GM23338 (cell line): ENCODE measurements around the gene CD47. TPM values are rescaled to one million over a fixed set of nuclear protein-coding genes. Genes with fewer than 3 reads are reported as not detected.

Experiments
- ATAC-seq: fragments of 200-7000 bp; cut with Tn5 transposase; 3 replicates; pipeline ENCODE4 v1.9.1; 2020
- DNase-seq: peaks from one replicate; pipeline ENCODE4 v3.0.0-alpha.2; 2015; ENCODE audit warnings: low spot score
- H2AFZ ChIP-seq: fragments of 200-600 bp; sonication (generic); 2 replicates; pipeline ENCODE4 v1.8.0; 2016; ENCODE audit warnings: antibody characterized with exemption, mild to moderate bottlenecking, moderate library complexity
- H3F3A ChIP-seq: fragments of 200-600 bp; sonication (generic); replicated peaks from 2 replicates; pipeline ENCODE4 v1.8.0; 2017; ENCODE audit warnings: antibody characterized with exemption, mixed run types, low read depth
- H3K27ac ChIP-seq: fragments of 200-600 bp; sonication (generic); 2 replicates; pipeline ENCODE4 v1.6.1; 2016; ENCODE audit warnings: low read depth
- H3K27me3 ChIP-seq: fragments of 200-600 bp; sonication (generic); 2 replicates; pipeline ENCODE4 v1.8.0; 2016; ENCODE audit warnings: mild to moderate bottlenecking, mixed run types, moderate library complexity; ENCODE audit not compliant: insufficient read depth
- H3K36me3 ChIP-seq: fragments of 200-600 bp; sonication (generic); 2 replicates; pipeline ENCODE4 v1.8.0; 2016; ENCODE audit warnings: mild to moderate bottlenecking; ENCODE audit not compliant: insufficient read depth
- H3K4me1 ChIP-seq: fragments of 200-600 bp; sonication (generic); 2 replicates; pipeline ENCODE4 v1.8.0; 2016; ENCODE audit warnings: mild to moderate bottlenecking, moderate library complexity; ENCODE audit not compliant: insufficient read depth
- H3K4me2 ChIP-seq: fragments of 200-600 bp; sonication (generic); 2 replicates; pipeline ENCODE4 v1.7.1; 2017; ENCODE audit warnings: mixed run types
- H3K4me3 ChIP-seq: fragments of 200-600 bp; sonication (generic); 2 replicates; pipeline ENCODE4 v1.6.1; 2016; ENCODE audit warnings: mixed run types
- H3K79me2 ChIP-seq: fragments of 200-600 bp; sonication (generic); replicated peaks from 2 replicates; pipeline ENCODE4 v1.8.0; 2017; ENCODE audit warnings: mild to moderate bottlenecking; ENCODE audit not compliant: insufficient read depth
- H3K9me2 ChIP-seq: fragments of 200-600 bp; sonication (generic); 2 replicates; pipeline ENCODE4 v1.8.0; 2017; ENCODE audit not compliant: insufficient read depth
- H4K20me1 ChIP-seq: fragments of 200-600 bp; sonication (generic); replicated peaks from 2 replicates; pipeline ENCODE4 v1.8.0; 2017; ENCODE audit warnings: mild to moderate bottlenecking; ENCODE audit not compliant: insufficient read depth
- H3K27ac Mint-ChIP-seq: 2 replicates; pipeline ENCODE4 v1.8.0; 2020; ENCODE audit warnings: inconsistent platforms, mild to moderate bottlenecking, moderate library complexity, mixed read lengths
- H3K27me3 Mint-ChIP-seq: 3 replicates; pipeline ENCODE4 v1.8.0; 2022; ENCODE audit warnings: low read depth, mild to moderate bottlenecking, moderate library complexity, mixed read lengths, inconsistent platforms; ENCODE audit not compliant: insufficient read depth, poor library complexity
- H3K36me3 Mint-ChIP-seq: 3 replicates; pipeline ENCODE4 v1.8.0; 2021; ENCODE audit warnings: low read depth, mild to moderate bottlenecking, inconsistent platforms, moderate library complexity, mixed read lengths
- H3K4me1 Mint-ChIP-seq: 3 replicates; pipeline ENCODE4 v1.8.0; 2020; ENCODE audit warnings: mild to moderate bottlenecking, inconsistent platforms, mixed read lengths
- H3K4me3 Mint-ChIP-seq: 3 replicates; pipeline ENCODE4 v1.8.0; 2021; ENCODE audit warnings: moderate library complexity, mild to moderate bottlenecking, inconsistent platforms, mixed read lengths
- H3K9me3 Mint-ChIP-seq: 3 replicates; pipeline ENCODE4 v1.8.0; 2020; ENCODE audit warnings: moderate library complexity, mild to moderate bottlenecking, inconsistent platforms, mixed read lengths
- CREB1 ChIP-seq: fragments of 250-450 bp; sonication (Bioruptor Pico); IDR thresholded peaks from 2 replicates; pipeline ENCODE4 v1.5.0; 2020; ENCODE audit warnings: low read depth, mild to moderate bottlenecking, moderate library complexity
- EZH2 ChIP-seq: fragments of 200-600 bp; sonication (generic); IDR thresholded peaks from one replicate; pipeline ENCODE4 v1.8.0; 2017; ENCODE audit warnings: antibody characterized with exemption, mild to moderate bottlenecking, low read depth; ENCODE audit not compliant: unreplicated experiment
- EZH2phosphoT487 ChIP-seq: fragments of 200-600 bp; sonication (generic); IDR thresholded peaks from one replicate; pipeline ENCODE4 v1.8.1; 2018; ENCODE audit warnings: antibody characterized with exemption; ENCODE audit not compliant: unreplicated experiment
- JUNB ChIP-seq: IDR thresholded peaks from one replicate; pipeline ENCODE4 v1.6.1; 2016; ENCODE audit warnings: antibody characterized with exemption; ENCODE audit not compliant: unreplicated experiment
- NANOG ChIP-seq: IDR thresholded peaks from 2 replicates; pipeline ENCODE4 v1.6.1; 2016; ENCODE audit warnings: antibody characterized with exemption, borderline replicate concordance
- STAT1 ChIP-seq: IDR thresholded peaks from one replicate; pipeline ENCODE4 v1.6.1; 2016; ENCODE audit warnings: antibody characterized with exemption; ENCODE audit not compliant: unreplicated experiment
- ZNF331 ChIP-seq: fragments of 250-450 bp; sonication (Bioruptor Pico); IDR thresholded peaks from 2 replicates; pipeline ENCODE4 v1.5.0; 2020; ENCODE audit warnings: low read depth, mild to moderate bottlenecking, moderate library complexity
- polyA plus RNA-seq: library from polyadenylated mRNA; unstranded; fragments of >200 nt; fragmentation: Nextera tagmentation; extraction: Ambion mirVana; gene quantifications from 2 replicates; pipeline ENCODE4 v1.2.1, GENCODE V29; 2016
- total RNA-seq: library from RNA; depleted of rRNA; stranded (reverse); fragments of >200 nt; shearing (Covaris generic); gene quantifications from 2 replicates; pipeline ENCODE4 v1.2.3, GENCODE V29; 2014
- TF ChIP-seq, protein P1 (sequence below): IDR thresholded peaks from 2 replicates; pipeline ENCODE4 v1.6.1; 2016; ENCODE audit warnings: antibody characterized with exemption
- TF ChIP-seq, protein P2 (sequence below): IDR thresholded peaks from one replicate; pipeline ENCODE4 v1.6.1; 2018; ENCODE audit warnings: antibody characterized with exemption; ENCODE audit not compliant: unreplicated experiment
- TF ChIP-seq, protein P3 (sequence below): fragments of 250-450 bp; sonication (Bioruptor Pico); IDR thresholded peaks from 2 replicates; pipeline ENCODE4 v1.5.0; 2020; ENCODE audit warnings: mild to moderate bottlenecking, moderate library complexity

Gene CD47
- total and polyA plus RNA-seq, 2 experiments from 2014 or later = 22.1 to 26.9 TPM

DNA sequence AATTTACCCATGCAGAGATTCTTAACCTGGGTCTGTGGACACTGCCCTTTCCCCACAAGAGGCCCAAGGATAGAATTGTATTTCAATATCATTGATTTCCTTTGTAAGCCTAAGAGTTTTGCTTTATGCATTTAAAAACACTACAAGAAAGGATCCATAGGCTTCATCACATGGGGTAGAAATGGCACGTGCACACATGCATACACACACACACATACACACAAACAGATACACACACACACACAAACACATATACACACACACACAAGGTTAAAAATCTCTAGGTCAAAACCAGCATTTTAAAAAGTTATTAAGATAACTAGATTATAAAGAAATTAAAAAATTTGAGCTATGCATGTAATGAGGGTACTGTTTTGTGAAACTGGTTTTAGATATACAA lies 35.5 kb upstream of the CD47 start:
- TF ChIP-seq, protein P1, sequence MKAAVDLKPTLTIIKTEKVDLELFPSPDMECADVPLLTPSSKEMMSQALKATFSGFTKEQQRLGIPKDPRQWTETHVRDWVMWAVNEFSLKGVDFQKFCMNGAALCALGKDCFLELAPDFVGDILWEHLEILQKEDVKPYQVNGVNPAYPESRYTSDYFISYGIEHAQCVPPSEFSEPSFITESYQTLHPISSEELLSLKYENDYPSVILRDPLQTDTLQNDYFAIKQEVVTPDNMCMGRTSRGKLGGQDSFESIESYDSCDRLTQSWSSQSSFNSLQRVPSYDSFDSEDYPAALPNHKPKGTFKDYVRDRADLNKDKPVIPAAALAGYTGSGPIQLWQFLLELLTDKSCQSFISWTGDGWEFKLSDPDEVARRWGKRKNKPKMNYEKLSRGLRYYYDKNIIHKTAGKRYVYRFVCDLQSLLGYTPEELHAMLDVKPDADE = no peak
- TF ChIP-seq, protein P2, sequence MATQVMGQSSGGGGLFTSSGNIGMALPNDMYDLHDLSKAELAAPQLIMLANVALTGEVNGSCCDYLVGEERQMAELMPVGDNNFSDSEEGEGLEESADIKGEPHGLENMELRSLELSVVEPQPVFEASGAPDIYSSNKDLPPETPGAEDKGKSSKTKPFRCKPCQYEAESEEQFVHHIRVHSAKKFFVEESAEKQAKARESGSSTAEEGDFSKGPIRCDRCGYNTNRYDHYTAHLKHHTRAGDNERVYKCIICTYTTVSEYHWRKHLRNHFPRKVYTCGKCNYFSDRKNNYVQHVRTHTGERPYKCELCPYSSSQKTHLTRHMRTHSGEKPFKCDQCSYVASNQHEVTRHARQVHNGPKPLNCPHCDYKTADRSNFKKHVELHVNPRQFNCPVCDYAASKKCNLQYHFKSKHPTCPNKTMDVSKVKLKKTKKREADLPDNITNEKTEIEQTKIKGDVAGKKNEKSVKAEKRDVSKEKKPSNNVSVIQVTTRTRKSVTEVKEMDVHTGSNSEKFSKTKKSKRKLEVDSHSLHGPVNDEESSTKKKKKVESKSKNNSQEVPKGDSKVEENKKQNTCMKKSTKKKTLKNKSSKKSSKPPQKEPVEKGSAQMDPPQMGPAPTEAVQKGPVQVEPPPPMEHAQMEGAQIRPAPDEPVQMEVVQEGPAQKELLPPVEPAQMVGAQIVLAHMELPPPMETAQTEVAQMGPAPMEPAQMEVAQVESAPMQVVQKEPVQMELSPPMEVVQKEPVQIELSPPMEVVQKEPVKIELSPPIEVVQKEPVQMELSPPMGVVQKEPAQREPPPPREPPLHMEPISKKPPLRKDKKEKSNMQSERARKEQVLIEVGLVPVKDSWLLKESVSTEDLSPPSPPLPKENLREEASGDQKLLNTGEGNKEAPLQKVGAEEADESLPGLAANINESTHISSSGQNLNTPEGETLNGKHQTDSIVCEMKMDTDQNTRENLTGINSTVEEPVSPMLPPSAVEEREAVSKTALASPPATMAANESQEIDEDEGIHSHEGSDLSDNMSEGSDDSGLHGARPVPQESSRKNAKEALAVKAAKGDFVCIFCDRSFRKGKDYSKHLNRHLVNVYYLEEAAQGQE = no peak

DNA sequence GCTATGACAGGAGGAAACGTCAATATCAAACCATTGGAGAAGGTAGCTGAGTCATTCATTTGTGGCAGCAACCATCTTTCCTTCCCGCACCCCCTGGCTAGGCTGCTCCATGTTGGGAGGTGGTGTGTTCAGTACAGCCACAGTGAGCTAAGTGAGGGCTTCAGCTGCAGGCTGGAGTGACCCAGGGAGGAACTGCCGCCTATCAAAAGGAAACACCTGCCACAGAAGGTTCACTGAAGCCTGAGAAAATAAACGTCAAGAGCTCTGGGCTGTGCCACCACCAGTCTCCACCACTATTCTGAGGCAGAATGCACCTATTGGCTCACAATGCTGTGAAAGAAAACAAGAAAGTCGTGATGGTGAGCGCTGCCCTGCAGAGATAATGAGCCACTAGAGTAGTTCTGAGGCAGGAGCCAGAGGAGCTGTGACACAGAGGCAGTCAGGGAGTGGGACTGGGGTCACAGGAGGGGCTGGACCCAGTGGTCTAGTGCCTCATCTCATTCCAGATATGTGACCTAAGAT lies 34.8 kb upstream of the CD47 start:
- ATAC-seq = no peak
- Histone ChIP-seq H3K4me1 (0 out of 2 replicates have a peak, but pooled peaks cover 3% of the 10 kb centered on the region), H2AFZ (no peak overlapping the region), H3K27me3 (no peaks in the 10 kb centered on the region), H3F3A (no peaks in the 10 kb centered on the region), H3K36me3 (no peaks in the 10 kb centered on the region), H3K79me2 (no peaks in the 10 kb centered on the region), H4K20me1 (no peaks in the 10 kb centered on the region), H3K9me2 (peaks cover 9% of the 10 kb centered on the region; the same call in 1 of the 2 replicates), H3K4me3 (no peak overlapping the region), H3K4me2 (no peak overlapping the region), H3K27ac (no peak overlapping the region)
- no peak for DNase-seq
- H3K4me3 Mint-ChIP-seq = no peak overlapping the region
- H3K27me3 Mint-ChIP-seq = peaks cover 4% of the 10 kb centered on the region
- H3K27ac Mint-ChIP-seq = no peak overlapping the region; the same call in none of the 2 replicates
- H3K36me3 Mint-ChIP-seq = no peaks in the 10 kb centered on the region
- H3K9me3 Mint-ChIP-seq = no peaks in the 10 kb centered on the region; the same call in 2 of the 3 replicates
- H3K4me1 Mint-ChIP-seq = peaks cover 20% of the 10 kb centered on the region
- TF ChIP-seq, protein P3, sequence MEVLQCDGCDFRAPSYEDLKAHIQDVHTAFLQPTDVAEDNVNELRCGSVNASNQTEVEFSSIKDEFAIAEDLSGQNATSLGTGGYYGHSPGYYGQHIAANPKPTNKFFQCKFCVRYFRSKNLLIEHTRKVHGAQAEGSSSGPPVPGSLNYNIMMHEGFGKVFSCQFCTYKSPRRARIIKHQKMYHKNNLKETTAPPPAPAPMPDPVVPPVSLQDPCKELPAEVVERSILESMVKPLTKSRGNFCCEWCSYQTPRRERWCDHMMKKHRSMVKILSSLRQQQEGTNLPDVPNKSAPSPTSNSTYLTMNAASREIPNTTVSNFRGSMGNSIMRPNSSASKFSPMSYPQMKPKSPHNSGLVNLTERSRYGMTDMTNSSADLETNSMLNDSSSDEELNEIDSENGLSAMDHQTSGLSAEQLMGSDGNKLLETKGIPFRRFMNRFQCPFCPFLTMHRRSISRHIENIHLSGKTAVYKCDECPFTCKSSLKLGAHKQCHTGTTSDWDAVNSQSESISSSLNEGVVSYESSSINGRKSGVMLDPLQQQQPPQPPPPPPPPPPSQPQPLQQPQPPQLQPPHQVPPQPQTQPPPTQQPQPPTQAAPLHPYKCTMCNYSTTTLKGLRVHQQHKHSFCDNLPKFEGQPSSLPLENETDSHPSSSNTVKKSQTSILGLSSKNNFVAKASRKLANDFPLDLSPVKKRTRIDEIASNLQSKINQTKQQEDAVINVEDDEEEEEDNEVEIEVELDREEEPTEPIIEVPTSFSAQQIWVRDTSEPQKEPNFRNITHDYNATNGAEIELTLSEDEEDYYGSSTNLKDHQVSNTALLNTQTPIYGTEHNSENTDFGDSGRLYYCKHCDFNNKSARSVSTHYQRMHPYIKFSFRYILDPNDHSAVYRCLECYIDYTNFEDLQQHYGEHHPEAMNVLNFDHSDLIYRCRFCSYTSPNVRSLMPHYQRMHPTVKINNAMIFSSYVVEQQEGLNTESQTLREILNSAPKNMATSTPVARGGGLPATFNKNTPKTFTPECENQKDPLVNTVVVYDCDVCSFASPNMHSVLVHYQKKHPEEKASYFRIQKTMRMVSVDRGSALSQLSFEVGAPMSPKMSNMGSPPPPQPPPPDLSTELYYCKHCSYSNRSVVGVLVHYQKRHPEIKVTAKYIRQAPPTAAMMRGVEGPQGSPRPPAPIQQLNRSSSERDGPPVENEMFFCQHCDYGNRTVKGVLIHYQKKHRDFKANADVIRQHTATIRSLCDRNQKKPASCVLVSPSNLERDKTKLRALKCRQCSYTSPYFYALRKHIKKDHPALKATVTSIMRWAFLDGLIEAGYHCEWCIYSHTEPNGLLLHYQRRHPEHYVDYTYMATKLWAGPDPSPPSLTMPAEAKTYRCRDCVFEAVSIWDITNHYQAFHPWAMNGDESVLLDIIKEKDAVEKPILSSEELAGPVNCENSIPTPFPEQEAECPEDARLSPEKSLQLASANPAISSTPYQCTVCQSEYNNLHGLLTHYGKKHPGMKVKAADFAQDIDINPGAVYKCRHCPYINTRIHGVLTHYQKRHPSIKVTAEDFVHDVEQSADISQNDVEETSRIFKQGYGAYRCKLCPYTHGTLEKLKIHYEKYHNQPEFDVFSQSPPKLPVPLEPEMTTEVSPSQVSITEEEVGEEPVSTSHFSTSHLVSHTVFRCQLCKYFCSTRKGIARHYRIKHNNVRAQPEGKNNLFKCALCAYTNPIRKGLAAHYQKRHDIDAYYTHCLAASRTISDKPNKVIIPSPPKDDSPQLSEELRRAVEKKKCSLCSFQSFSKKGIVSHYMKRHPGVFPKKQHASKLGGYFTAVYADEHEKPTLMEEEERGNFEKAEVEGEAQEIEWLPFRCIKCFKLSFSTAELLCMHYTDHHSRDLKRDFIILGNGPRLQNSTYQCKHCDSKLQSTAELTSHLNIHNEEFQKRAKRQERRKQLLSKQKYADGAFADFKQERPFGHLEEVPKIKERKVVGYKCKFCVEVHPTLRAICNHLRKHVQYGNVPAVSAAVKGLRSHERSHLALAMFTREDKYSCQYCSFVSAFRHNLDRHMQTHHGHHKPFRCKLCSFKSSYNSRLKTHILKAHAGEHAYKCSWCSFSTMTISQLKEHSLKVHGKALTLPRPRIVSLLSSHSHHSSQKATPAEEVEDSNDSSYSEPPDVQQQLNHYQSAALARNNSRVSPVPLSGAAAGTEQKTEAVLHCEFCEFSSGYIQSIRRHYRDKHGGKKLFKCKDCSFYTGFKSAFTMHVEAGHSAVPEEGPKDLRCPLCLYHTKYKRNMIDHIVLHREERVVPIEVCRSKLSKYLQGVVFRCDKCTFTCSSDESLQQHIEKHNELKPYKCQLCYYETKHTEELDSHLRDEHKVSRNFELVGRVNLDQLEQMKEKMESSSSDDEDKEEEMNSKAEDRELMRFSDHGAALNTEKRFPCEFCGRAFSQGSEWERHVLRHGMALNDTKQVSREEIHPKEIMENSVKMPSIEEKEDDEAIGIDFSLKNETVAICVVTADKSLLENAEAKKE = no peak
- TF ChIP-seq EZH2phosphoT487 = no peak
- no peak for TF ChIP-seq JUNB
- no peak for TF ChIP-seq STAT1
- no peak for TF ChIP-seq EZH2
- no peak for TF ChIP-seq NANOG
- TF ChIP-seq ZNF331 (CRISPR knock-in tag) = no peak
- TF ChIP-seq CREB1 (CRISPR knock-in tag) = no peak

More for the DNA sequence above, 35.5 kb upstream of the CD47 start:
- Histone ChIP-seq H3K36me3 (no peaks in the 10 kb centered on the region), H3K27me3 (no peaks in the 10 kb centered on the region), H3K4me2 (no peak overlapping the region), H3K27ac (no peak overlapping the region), H3K9me2 (peaks cover 9% of the 10 kb centered on the region; the same call in 1 of the 2 replicates), H3K4me3 (no peak overlapping the region), H2AFZ (no peak overlapping the region), H3K79me2 (no peaks in the 10 kb centered on the region), H3K4me1 (0 out of 2 replicates have a peak, but pooled peaks cover 3% of the 10 kb centered on the region), H3F3A (no peaks in the 10 kb centered on the region), H4K20me1 (no peaks in the 10 kb centered on the region)
- Mint-ChIP-seq H3K4me1 (peaks cover 20% of the 10 kb centered on the region), H3K9me3 (no peaks in the 10 kb centered on the region; the same call in 2 of the 3 replicates), H3K4me3 (no peak overlapping the region), H3K27ac (no peak overlapping the region), H3K36me3 (no peaks in the 10 kb centered on the region), H3K27me3 (peaks cover 4% of the 10 kb centered on the region)
- ATAC-seq (no peak), DNase-seq (no peak)
